GM18909 (cell line): ENCODE results near the gene PEPD.

Experiments
- ATAC-seq: cut with Tn5 transposase; IDR thresholded peaks from one replicate; pipeline ENCODE4 v1.9.1; 2021; ENCODE audit warnings: mild to moderate bottlenecking; ENCODE audit not compliant: unreplicated experiment, poor library complexity

Gene PEPD

DNA sequence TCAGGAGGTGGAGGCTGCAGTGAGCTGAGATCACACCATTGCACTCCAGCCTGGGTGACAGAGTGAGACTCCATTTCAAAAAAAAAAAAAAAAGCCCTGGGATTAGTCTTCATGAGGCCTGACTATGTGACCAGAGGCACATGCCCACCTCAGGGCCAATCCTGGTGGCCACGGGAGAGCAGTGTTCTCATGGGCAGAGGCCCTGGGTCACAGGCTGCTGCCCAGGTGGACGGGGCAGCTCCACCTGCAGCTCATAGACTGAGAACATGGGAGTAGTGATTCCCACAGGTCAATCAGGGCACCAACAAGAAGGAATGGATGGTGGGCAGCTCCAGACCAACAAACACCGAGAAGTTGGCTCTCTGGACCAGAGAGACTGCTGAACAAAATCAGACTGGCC, 26.1 kb upstream of the PEPD start:
- ATAC-seq = no peak

DNA sequence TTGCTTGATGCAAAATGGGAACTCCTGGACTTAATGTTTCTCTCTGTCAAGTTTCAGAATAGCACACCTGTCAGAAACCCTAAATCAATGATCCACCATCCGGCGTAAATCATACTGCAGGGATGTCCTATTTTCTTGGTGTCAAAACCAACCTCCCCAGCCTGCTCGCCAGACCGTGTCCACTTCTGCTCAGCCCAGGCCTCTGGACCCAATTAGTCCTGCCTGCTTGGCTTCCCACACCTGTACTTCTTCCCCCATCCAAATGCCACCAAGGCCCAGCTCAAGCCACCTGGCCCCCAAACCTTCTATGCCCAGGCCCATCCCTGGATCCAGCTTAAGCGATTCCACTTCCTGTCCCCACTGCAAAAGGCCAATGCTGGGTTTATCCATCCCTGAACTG, 25.1 kb upstream of the PEPD start:
- ATAC-seq = no peak

DNA sequence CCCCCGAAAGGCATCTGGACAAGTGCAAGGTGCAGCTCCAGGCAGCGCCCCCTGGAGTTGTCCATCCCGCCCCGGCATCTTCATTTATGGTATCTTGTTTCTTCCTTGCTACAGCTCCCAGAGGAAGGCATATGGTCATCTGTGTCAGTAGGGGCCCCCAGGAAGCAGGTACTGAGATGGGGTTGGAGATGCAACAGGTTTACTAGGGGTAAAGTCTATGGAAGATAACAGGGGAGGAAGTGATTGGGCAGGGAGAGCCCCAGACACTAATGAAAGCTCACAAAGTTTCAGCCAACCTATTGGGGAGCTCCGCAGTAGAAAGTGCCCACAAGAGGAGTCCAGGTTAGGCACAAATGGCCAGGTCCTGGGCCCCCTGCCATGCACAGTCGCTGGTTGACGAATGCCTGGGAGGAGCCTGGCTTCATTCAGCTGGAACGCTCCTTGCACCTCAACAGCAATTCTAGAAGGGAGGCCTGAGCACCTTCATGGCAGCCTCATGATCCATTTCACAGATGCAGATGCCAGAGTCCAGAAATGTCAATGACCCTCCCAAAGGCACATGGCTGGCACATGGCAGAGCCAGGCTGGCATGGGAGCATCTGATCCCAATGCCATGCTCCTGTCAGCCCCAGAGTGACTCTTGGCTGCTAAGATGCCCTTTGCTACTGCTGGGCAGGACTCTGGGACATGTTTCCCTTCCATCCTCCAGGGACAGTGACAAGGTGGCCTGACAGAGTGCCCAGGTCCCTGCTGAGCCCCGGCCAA, 23.8 kb upstream of the PEPD start:
- no peak for ATAC-seq

DNA sequence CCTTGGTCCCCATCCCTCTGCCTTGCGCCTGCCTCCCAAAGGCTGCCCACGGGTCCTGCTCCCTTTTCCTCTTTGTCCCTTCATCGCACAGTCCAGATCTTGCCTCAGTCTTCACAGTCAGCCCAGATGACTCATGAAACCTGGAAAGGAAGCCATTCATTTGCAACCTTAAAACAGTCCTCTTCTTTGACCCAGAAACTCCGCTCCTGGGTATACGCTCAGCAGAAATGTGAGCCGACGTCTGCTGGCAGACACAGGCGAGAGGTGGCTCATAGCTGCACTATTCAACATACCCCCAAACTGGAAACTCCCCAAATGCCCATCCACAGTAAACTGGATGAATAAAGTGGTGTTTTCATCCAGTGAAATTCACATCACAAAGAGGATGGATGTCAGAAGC, 13.6 kb upstream of the PEPD start:
- no peak for ATAC-seq

DNA sequence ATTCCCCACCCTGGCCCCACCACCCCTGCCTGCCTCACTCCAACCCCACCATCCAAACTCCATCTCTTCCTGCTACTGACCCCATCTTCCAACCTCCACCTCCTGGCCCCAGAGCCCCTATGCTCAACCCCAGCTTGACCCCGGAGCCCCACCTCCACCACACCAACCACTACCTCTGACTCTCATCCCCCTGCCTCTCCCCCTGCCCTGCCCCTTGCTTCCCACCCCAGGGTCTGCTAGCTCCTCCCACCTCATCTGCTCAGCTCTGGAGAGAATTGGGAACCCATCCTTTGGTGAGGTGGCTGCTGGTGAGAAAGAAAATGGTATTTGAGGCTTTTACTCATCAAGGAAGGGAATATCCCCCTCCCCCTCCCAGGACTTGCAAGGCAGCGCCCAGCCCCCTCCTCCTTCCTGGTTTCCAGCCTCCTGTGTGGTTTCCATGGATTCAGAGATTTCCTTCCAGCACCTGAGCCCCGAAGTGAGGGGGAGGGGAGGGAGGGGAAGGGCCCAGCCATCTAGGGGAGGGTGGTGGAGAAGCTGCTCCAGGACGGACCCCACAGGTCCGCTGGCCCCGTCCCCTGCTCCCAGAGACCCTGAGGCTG, 11.4 kb upstream of the PEPD start:
- no peak for ATAC-seq

DNA sequence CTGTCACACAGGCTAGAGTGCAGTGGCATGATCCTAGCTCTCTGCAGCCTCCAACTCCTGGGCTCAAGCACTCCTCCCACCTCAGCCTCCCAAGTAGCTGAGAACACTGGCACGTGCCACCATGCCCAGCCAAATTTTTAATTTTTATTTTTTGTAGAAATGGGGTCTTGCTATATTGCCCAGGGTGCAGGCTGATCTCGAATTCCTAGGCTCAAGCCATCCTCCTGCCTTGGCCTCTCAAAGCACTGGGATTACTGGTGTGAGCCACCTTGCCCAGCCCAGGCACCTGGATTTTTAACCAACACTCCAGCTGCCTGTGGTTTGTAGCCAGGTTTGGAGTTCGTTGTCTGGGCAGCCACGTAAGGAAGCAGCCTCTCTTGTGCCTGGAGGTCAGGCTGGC, 9.3 kb upstream of the PEPD start:
- no peak for ATAC-seq

DNA sequence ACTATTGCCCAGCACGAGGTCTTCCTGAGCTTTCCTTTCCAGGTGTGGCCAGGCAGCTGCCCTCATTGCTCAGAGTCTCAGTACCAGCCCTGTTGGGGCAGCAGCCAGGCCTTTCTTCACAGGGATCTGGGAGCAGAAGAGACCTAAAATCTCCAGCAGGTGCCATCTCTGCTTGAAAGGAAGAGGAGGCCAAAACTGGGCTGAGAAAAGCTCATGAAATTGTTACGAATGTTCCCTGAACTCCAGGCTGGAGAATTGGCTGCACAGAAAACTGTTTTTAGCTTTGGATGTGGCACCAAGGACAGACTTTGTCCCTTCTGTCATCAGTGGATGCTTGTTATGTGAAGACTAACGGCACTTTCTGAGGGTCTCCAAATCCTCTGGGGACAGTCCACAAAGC, 8.7 kb upstream of the PEPD start:
- ATAC-seq = no peak

DNA sequence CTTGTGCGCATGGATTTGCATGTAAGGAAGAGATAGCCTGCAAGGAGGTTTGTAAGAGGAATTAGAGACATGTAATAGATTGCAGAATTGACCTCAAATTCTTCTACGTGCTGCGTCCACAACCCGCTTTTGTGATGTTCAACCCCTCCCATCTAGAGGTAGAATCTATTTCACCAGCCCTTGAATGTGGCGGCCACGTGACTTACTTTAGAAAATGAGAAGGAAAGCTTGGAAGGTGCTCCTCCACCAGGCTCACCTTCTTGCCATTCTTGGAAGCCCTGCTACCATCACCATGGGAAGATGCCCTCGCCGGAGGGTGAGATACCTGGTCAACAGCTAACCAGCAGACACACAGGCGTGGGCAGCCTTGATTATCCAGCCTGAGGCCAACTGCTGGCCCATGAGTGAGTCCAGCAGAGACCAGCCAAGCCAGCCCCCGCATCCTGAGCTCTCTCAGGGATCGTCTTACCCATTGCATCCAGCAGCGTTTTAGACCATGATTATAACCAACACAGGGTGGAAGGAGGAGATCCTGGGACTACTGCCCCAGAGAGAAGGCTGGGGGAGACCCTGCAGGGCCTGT, 7.6 kb upstream of the PEPD start:
- ATAC-seq = no peak

DNA sequence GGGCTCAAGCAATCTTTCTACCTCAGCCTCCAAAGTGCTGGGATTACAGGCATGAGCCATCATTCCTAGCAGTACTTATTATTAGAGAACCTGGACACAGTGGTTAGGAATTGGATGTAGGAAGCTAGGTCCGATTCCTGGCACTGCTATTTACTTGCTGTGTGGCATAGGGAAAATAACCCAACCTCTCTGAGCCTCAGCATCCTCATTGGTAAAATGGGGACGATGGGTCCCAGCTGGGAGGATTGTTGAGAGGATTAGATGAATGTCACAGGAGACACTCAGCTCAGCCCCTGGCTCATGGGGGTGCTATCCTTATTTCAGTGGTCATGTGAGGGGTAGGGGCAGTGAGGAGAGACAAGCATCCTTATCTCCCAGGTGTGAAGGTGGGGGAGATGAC, 6.8 kb upstream of the PEPD start:
- ATAC-seq = no peak

DNA sequence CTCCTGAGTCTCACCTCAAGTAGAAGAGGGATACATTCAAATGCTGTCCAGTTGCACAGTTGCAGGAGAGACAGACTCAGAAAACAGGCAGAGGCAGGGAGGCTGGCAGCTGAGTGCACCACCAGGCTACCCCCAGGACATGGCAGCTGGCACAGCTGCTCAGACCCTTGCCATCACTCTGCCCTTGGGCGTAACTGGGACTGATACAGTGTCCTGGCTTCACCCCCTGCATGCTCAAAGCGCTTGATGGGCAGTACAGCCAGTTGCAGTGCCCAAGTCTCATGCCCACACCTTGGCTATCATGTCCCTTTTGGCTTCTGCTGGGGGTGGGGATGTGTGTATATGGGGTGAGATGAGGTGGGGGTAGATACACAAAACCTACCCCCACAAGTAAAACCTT, 5.5 kb upstream of the PEPD start:
- no peak for ATAC-seq

DNA sequence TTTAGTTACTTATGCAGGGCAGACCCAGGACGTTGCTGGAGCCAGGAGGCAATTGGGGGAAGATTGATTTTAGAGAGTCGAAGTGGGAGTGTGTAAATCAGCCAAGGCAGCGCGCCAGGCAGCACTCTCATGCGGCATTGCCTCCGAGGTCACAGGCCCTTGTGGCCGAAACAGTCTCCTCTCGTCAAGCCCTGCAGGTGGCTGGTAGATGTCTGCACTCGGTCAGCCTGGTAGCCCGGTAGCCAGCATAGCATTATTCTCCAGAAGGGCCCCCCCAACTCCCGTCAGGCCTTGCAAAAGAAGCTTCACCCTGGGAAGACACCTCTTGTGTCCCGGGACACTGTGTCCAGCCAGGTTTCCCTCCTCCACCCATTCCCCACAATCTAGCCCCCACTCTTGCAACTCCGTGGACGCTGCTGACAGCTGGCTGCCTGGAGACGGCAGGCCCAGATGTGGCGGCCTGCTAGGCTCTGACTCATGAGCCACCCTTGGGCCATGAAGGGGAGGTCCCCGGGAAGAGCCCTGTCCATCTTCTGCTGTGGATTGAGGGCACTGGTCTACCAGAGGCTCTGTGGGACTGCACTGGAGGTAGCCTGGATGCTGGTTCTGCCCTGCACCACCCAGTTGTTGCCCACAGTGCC, 2.6 kb upstream of the PEPD start:
- ATAC-seq = no peak

DNA sequence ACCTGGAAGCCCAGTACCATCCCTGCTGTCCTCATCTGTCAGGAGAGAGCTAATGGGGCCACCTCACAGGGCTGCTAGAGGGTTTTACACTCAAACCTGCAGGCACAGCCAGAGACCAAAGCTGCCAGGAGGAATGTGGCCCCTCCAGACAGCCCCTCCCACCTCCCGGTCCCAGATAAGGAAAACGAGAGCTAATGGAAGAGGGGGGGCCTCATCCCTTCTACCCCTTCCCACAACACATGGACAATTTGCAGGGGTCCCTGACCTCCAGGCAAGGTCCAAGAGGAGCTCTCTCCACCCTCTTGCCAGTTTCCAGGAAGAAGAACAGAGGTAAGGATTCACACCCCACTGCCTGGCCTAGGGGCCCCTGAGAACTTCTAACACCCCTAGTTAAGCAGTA, 1.6 kb upstream of the PEPD start:
- no peak for ATAC-seq

DNA sequence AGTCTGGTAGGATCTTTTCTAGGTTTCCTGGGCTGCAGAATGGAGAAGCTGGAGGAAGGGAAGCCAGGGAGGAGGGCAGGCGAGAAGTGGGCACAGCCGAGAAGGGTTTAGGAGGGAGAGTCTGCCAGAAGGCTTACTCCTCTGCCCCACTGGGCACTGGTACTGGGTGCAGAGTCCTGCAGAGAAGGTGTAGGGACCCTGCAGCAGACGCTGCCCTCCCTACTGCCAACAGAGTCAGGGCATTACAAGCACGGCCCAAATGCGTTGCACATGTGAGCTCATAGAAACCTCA, 726 bp upstream of the PEPD start:
- ATAC-seq = no peak

DNA sequence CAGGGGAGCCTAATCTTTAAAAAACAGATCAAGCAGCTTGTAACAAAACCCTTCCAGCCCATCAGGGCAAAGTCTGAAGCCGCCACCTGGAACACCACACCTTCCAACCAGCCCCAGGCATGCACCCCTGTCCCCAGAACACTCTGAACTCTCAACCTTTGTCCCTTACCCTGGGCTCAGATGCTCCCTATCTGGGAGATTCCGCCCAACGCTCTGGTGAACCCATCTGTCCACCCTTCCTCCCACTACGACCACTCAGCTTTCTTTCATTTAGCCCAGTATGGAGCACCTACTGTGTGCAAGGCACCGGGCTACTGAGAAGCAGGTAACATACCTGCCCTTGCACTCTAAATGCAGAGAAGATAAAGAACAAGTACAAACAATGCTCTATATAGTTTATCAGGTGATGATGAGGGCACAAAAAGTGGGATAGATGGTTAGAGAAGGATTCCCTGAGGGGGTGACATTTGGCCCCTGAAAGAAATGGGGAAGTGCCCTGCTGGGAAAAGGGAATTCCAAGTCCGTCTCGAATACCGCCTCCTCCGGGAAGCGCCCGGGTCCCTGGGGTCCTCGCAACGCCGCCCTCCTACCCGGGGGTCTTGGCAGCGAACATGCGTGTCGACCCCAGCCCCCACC, 629 bp downstream of the PEPD start:
- ATAC-seq = no peak

DNA sequence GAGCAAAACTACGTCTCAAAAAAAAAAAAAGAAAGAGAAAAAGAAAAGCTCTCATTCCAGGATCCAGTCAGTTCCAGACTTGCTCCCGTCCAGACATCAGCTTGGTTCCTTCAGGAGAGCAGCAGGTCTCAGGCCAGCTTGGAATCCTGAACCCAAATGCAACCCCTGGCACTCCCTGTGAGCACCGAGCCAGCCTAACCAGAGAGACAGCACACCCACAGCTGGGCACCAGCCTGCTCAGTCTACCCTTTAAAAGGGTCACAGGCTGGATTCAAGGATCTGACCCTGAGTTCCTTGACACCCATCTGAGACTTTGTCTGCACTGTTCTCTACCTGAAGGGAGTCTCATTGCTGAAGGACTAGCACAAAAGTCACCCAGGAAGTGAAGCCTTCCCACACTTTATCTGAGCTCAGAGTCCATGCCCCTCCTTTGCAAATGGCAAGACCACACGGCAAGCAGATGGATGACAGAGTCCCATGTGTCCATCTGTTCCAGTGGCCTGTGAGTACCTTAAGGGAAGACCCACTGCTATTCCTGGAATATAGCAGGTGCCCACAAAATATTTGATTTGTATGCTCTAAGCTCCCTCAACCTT, 1.4 kb downstream of the PEPD start:
- no peak for ATAC-seq

DNA sequence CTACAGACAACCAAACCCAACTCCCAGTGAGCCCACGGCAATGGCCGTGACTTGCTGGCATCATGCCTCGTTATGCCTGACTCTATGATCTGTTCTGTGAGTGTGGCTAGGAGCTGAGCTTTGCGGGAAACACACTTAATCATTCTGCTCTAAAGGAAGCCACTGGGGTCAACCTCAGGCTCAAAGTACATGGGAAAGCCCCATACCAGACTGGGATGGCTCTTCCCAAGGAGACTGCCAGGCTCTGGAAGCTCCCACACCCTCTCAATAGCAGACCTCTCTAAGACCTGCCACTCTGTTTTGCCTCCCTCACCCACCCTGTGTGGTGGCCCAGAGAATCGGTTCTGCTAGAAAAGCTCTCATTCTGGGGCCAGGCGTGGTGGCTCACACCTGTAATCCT, 2.2 kb downstream of the PEPD start:
- ATAC-seq = no peak

DNA sequence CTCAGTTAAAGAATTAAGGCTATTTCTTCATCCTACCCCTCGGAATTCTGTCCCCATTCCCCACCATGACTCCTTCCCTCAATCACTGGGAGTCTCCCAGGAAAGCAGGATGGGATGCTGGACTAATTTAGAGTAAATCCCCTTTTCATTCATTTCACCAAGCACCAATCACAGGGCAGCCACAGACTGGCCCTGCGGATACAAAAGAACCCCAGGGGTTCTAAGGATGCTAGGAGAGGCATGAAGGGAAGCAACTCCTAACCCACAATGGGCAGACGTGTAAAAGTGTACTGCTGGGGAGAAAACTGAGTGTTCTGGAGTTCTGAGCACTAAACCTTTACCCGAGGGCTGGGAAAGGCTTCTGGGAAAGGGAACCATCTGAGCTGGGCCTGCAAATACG, 3.0 kb downstream of the PEPD start:
- no peak for ATAC-seq

DNA sequence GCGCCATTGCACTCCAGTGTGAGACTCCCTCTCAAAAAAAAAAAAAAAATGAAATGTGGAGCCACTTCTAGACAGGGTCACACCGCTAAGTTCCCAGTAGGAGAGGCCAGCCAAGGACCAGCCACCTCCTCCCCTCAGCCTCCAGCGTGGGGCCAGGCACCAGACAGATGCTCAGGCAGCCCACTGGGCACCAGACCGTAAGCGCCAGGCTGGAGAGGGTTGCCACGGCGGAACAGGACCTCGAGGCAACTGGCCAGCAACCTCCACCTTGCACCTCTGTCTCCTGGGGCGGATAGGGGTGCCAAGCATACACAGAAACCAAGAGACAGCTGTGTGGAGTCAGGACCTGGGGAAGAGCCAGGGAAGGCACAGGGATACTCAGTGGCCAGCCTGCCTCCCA, 3.7 kb downstream of the PEPD start:
- ATAC-seq = no peak

DNA sequence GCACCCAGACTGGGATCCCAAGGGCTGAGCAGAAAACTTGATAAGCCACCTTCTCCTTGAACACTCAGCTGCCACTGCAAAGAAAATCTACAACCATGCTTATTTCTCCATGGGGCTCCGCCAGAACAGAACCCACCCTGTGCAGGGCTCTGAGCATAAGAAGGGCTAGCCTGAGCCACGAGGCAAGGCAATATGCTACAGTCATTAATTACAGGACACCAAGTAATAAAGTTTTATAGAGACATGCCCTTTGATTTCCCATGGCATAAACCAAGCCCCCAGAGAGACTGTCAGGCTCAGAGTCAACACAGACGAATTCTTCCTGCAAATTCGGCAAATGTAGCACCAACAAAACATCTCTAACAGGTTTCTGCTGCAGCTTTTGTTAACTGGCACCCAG, 5.7 kb downstream of the PEPD start:
- no peak for ATAC-seq

DNA sequence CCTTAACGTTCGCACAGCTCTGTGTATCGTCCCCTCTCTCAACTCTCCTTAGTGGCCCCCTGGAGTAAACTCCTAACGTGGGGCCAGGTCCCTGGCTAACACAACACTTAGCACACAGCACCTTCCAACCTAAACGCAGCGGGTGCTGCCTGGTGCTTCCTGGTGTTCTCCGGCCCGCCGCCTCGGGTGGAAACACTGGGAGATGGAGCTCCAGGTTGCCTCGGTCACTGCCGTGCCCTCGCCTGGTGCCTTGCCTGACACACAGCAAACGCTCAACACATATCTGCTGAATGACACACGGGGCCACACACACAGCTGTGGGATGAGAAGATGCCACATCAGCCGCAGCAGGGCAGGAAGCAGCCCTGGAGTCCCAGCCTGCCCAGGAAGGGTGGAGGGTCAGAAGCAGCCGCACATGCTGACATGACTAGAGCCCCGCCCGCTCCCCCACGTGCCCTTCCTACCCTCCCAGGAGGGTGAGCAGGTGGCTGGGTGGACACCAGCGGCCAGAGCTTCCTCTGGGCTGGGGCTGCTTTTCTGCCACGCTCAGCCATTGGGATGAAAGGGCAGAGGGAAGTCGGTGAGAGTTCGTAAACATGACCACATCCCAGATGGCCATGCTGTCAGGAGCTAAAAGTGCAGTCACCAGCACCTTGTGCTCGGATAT, 6.6 kb downstream of the PEPD start:
- no peak for ATAC-seq
